DOHH2 (cell line): Measurements from ENCODE around the gene TRPM3.

Source experiments
- H3F3A ChIP-seq: fragments of 200-600 bp; sonication (generic), shearing (Covaris generic); 2 replicates; pipeline ENCODE4 v1.6.0; 2016; ENCODE audit warnings: antibody characterized with exemption, mild to moderate bottlenecking; ENCODE audit not compliant: control insufficient read depth, insufficient read depth
- H3K27ac ChIP-seq: fragments of 200-600 bp; sonication (generic); 2 replicates; pipeline ENCODE4 v1.5.1; 2014; ENCODE audit warnings: low read depth, mild to moderate bottlenecking, low read length, moderate library complexity
- H3K27me3 ChIP-seq: fragments of 200-600 bp; sonication (generic); 2 replicates; pipeline ENCODE4 v1.6.1; 2014; ENCODE audit warnings: mild to moderate bottlenecking, low read length, mixed read lengths; ENCODE audit not compliant: control insufficient read depth
- H3K36me3 ChIP-seq: fragments of 200-600 bp; sonication (generic); 2 replicates; pipeline ENCODE4 v1.6.1; 2014; ENCODE audit warnings: mild to moderate bottlenecking, low read length, moderate library complexity, mixed read lengths; ENCODE audit not compliant: control insufficient read depth
- H3K4me1 ChIP-seq: fragments of 200-600 bp; sonication (generic); 2 replicates; pipeline ENCODE4 v1.6.1; 2014; ENCODE audit warnings: mild to moderate bottlenecking, low read length, mixed read lengths; ENCODE audit not compliant: control insufficient read depth
- H3K4me2 ChIP-seq: fragments of 200-600 bp; sonication (generic); 2 replicates; pipeline ENCODE4 v1.6.0; 2014; ENCODE audit warnings: mild to moderate bottlenecking, low read length, moderate library complexity
- H3K4me3 ChIP-seq: fragments of 200-600 bp; sonication (generic); 2 replicates; pipeline ENCODE4 v1.5.1; 2014; ENCODE audit warnings: mild to moderate bottlenecking, low read length, mixed read lengths
- H3K79me2 ChIP-seq: fragments of 200-600 bp; sonication (generic); 2 replicates; pipeline ENCODE4 v1.6.1; 2014; ENCODE audit warnings: mild to moderate bottlenecking, low read length, mixed read lengths; ENCODE audit not compliant: control insufficient read depth
- H3K9me2 ChIP-seq: fragments of 200-600 bp; sonication (generic); replicated peaks from 2 replicates; pipeline ENCODE4 v1.6.1; 2014; ENCODE audit warnings: mild to moderate bottlenecking, low read length, mixed read lengths; ENCODE audit not compliant: control insufficient read depth
- H3K9me3 ChIP-seq: fragments of 200-600 bp; sonication (generic); 2 replicates; pipeline ENCODE4 v1.6.1; 2014; ENCODE audit warnings: antibody characterized with exemption, low read length, mixed read lengths; ENCODE audit not compliant: control insufficient read depth, insufficient read depth
- H4K20me1 ChIP-seq: fragments of 200-600 bp; sonication (generic); 2 replicates; pipeline ENCODE4 v1.6.0; 2014; ENCODE audit warnings: low read depth, mild to moderate bottlenecking, antibody characterized with exemption, low read length, moderate library complexity; ENCODE audit not compliant: control insufficient read depth, insufficient read depth
- CTCF ChIP-seq: fragments of 200-600 bp; sonication (generic); IDR thresholded peaks from one replicate; pipeline ENCODE4 v1.5.1; 2014; ENCODE audit warnings: antibody characterized with exemption, mild to moderate bottlenecking, low read depth, low read length; ENCODE audit not compliant: poor library complexity, severe bottlenecking
- EZH2phosphoT487 ChIP-seq: fragments of 200-600 bp; sonication (generic); IDR thresholded peaks from 2 replicates; pipeline ENCODE4 v1.6.1; 2017; ENCODE audit warnings: borderline replicate concordance, mild to moderate bottlenecking, antibody characterized with exemption, low read length, moderate library complexity, mixed read lengths

TRPM3 gene

DNA sequence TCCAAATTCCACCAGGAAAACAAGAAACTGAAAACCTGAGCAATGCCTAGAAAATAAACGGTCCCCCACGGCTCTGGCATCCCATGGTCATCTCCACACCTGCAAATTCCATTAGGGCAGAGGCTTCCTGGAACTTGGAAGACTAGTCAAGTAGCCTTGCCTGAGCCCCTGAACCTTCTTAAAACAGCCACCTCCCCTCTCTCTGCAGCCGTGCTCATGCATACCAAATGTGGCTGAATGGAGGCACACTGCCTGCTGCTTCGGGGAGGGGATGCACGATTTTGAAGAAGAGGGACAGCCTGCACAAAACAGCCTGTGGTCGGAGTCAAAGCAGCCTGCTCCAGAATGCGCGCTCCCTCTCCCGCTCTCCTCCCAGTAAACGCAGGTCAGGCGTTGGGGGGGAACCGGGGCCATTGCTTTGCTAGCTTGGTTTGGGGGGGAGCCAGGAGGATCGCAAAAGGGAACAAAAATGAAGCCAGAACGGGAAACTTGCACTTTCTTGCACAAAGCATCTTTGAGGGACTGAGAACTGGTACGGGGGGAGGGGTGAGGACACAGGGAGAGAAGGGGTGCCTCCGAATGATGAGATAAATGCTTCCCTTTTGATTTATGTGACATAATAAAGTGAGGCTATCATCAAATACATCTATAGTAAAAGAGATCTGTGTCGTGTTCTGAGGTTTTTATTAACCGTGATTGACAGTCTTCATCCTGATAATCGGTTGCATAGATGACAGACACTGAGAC lies at the start of gene TRPM3:
Gene TRPM3 (minus strand): TSS at position 347 of the 747 bp plus-strand sequence. CDS start 267 bp downstream, at position 80.
- Histone ChIP-seq H3K27ac (no peak within 1 kb of the TSS), H3F3A (no peaks in the 10 kb centered on the region), H3K9me3 (no peaks in the 10 kb centered on the region), H3K9me2 (no peaks in the 10 kb centered on the region), H3K4me2 (no peak within 1 kb of the TSS), H3K4me3 (no peak within 1 kb of the TSS), H3K79me2 (no peaks in the 10 kb centered on the region), H3K27me3 (no peaks in the 10 kb centered on the region), H4K20me1 (no peaks in the 10 kb centered on the region), H3K4me1 (no peaks in the 10 kb centered on the region), H3K36me3 (no peaks in the 10 kb centered on the region)
- no peak for TF ChIP-seq CTCF
- TF ChIP-seq EZH2phosphoT487 = no peak

- Histone ChIP-seq H3K79me2 (no peaks in the 10 kb centered on the region), H3F3A (no peaks in the 10 kb centered on the region), H3K36me3 (no peaks in the 10 kb centered on the region), H4K20me1 (no peaks in the 10 kb centered on the region), H3K4me1 (no peaks in the 10 kb centered on the region), H3K9me3 (no peaks in the 10 kb centered on the region), H3K27me3 (no peaks in the 10 kb centered on the region), H3K9me2 (no peaks in the 10 kb centered on the region), H3K4me2 (no peak overlapping the region), H3K27ac (no peak overlapping the region), H3K4me3 (no peak overlapping the region)
- no peak for TF ChIP-seq EZH2phosphoT487
Observed at GRCh38 chr9:71168418-71168817, 47.0 kb upstream of the TRPM3 start.

DNA sequence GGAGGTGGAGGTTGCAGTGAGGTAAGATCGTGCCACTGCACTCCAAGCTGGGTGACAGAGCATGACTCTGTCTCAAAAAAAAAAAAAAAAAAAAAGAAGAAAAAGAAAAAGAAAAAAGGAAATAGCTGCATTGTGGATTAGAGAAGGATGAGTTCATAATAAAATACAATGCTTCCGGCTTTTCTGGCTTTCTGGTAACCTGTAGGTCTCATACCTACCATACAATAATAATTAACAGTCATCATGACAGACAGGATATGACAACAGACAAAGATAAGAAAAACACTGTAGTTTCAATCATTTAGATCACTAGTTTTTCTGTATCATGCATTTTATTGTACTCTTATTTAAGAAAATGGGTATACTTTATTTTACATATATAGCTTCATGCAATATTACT lies 40.7 kb upstream of the TRPM3 start:
- TF ChIP-seq EZH2phosphoT487 (no peak), CTCF (no peak)
- H3K4me1 ChIP-seq = no peaks in the 10 kb centered on the region

DNA sequence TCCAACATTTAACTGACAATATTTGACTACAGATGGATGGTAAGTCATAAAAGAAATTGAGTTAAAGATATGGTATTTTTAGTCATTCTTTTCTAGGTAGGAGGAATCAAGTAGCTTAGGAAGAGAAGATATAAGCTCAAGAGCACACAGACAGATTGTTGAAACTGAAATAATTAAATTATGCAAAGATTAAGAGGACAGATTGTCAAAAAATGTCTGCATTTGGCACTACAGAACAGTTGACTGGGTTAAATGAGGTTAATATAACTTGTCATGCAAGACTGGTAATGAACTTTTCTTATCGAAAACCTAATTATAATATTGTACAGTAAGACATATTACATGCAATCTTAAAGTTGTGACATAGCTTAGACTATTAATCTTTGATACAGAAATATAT lies 36.3 kb upstream of the TRPM3 start:
- no peaks in the 10 kb centered on the region for H3K9me3 ChIP-seq
- no peaks in the 10 kb centered on the region for H3F3A ChIP-seq
- no peaks in the 10 kb centered on the region for H3K27me3 ChIP-seq
- no peaks in the 10 kb centered on the region for H3K79me2 ChIP-seq
- no peak for TF ChIP-seq EZH2phosphoT487
- no peak for TF ChIP-seq CTCF
- H4K20me1 ChIP-seq = no peaks in the 10 kb centered on the region
- H3K36me3 ChIP-seq = no peaks in the 10 kb centered on the region
- H3K4me1 ChIP-seq = no peaks in the 10 kb centered on the region
- H3K27ac ChIP-seq = no peak overlapping the region
- no peak overlapping the region for H3K4me3 ChIP-seq
- no peaks in the 10 kb centered on the region for H3K9me2 ChIP-seq
- H3K4me2 ChIP-seq = no peak overlapping the region

More for the DNA sequence above, 40.7 kb upstream of the TRPM3 start:
- no peak overlapping the region for H3K27ac ChIP-seq
- no peaks in the 10 kb centered on the region for H3K36me3 ChIP-seq
- H3K9me3 ChIP-seq = no peaks in the 10 kb centered on the region
- H3F3A ChIP-seq = no peaks in the 10 kb centered on the region
- H3K9me2 ChIP-seq = no peaks in the 10 kb centered on the region
- H3K79me2 ChIP-seq = no peaks in the 10 kb centered on the region
- H3K4me2 ChIP-seq = no peak overlapping the region
- no peaks in the 10 kb centered on the region for H3K27me3 ChIP-seq
- H4K20me1 ChIP-seq = no peaks in the 10 kb centered on the region
- no peak overlapping the region for H3K4me3 ChIP-seq
